GM23338 (cell line): ENCODE data around the gene KLK5.

Experiments used
- EZH2 ChIP-seq: fragments of 200-600 bp; sonication (generic); IDR thresholded peaks from one replicate; pipeline ENCODE4 v1.8.0; 2017; ENCODE audit warnings: antibody characterized with exemption, mild to moderate bottlenecking, low read depth; ENCODE audit not compliant: unreplicated experiment
- POLR2AphosphoS5 ChIP-seq: IDR thresholded peaks from 2 replicates; pipeline ENCODE4 v1.6.1; 2016; ENCODE audit warnings: antibody characterized with exemption, low read depth
- REST ChIP-seq: IDR thresholded peaks from one replicate; pipeline ENCODE4 v1.6.1; 2018; ENCODE audit warnings: antibody characterized with exemption; ENCODE audit not compliant: unreplicated experiment
- TF ChIP-seq, protein P1 (sequence below), 2 experiments: fragments of 200-600 bp in 1 of 2; sonication (generic) in 1 of 2; conservative IDR thresholded peaks; 2 replicates each; pipeline versions ENCODE4 v1.5.1 to v1.6.1; 2016 to 2017; ENCODE audit warnings: antibody characterized with exemption in 2 of 2, low read depth in 2 of 2, mild to moderate bottlenecking in 2 of 2, moderate library complexity in 1 of 2

GRCh38 chr19:50981587-50982146 is 28.8 kb upstream of the KLK5 start:
- TF ChIP-seq POLR2AphosphoS5 (no peak), REST (no peak), EZH2 (no peak)
- TF ChIP-seq, protein P1, sequence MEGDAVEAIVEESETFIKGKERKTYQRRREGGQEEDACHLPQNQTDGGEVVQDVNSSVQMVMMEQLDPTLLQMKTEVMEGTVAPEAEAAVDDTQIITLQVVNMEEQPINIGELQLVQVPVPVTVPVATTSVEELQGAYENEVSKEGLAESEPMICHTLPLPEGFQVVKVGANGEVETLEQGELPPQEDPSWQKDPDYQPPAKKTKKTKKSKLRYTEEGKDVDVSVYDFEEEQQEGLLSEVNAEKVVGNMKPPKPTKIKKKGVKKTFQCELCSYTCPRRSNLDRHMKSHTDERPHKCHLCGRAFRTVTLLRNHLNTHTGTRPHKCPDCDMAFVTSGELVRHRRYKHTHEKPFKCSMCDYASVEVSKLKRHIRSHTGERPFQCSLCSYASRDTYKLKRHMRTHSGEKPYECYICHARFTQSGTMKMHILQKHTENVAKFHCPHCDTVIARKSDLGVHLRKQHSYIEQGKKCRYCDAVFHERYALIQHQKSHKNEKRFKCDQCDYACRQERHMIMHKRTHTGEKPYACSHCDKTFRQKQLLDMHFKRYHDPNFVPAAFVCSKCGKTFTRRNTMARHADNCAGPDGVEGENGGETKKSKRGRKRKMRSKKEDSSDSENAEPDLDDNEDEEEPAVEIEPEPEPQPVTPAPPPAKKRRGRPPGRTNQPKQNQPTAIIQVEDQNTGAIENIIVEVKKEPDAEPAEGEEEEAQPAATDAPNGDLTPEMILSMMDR (conservative IDR thresholded peaks at IDR 0.05; ENCODE audit: low read depth in 2 of 2): no peak
